Measurements from ENCODE around the gene AHR. TPM values are rescaled to one million over a fixed set of nuclear protein-coding genes. Genes with fewer than 3 reads are reported as not detected.

Gene AHR
- total RNA-seq, 1 experiment from 2014 or later = 99.1 TPM

- Mint-ChIP-seq H3K27me3 (ENCODE audit: insufficient read depth, unreplicated experiment) (no peaks in the 10 kb centered on the region), H3K36me3 (ENCODE audit: insufficient read depth, unreplicated experiment) (peaks cover 54% of the 10 kb centered on the region), H3K9me3 (ENCODE audit: unreplicated experiment) (no peaks in the 10 kb centered on the region), H3K4me3 (ENCODE audit: unreplicated experiment) (no peak overlapping the region), H3K4me1 (ENCODE audit: insufficient read depth, unreplicated experiment) (peaks cover 26% of the 10 kb centered on the region), H3K27ac (ENCODE audit: low read depth, unreplicated experiment) (no peak overlapping the region)
- intact Hi-C loops (cut with micrococcal nuclease) = no loop called here
- ChIA-PET POLR2A (interaction anchor here (0.7 to 1.9 kb wide), 3 partner anchors 12 to 241 kb away, joined by 3 to 5 read pairs (median 3); no protein-coding TSS in a partner anchor), CTCF (no interaction called here)
- no peak for DNase-seq (ENCODE audit: unreplicated experiment)
- TF ChIP-seq CTCF (IDR thresholded peaks at IDR 0.05; ENCODE audit: unreplicated experiment) = no peak
- BruUV-seq (replicated peaks) = no TSS peak
Measured at GRCh38 chr7:17320102-17320497, 21.6 kb downstream of the AHR start.

DNA sequence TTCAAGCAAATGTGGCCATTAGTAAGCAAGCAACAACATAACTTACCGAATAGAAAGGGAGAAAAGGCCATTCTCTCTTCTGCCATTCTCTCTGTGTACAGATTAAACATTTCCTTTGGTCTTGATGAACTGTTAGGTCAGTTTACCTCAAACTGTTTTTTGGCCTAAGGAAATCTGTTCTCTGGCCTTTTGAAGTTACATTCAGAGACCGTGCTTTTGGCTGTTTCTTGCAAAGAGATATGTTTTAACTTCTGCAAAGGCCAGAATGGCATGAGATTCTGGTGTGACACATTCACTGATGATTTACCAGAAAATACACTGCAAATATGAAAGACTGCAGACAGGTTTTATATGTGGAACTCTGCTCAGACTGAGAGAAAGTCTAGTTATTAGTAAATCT, 22.2 kb downstream of the AHR start:
- H3K4me3 Mint-ChIP-seq (ENCODE audit: unreplicated experiment) = no peak overlapping the region
- H3K27ac Mint-ChIP-seq (ENCODE audit: low read depth, unreplicated experiment) = no peak overlapping the region
- no peaks in the 10 kb centered on the region for H3K27me3 Mint-ChIP-seq (ENCODE audit: insufficient read depth, unreplicated experiment)
- intact Hi-C loops (cut with micrococcal nuclease) = no loop called here
- DNase-seq (ENCODE audit: unreplicated experiment) = no peak
- no peak for TF ChIP-seq CTCF (IDR thresholded peaks at IDR 0.05; ENCODE audit: unreplicated experiment)
- H3K4me1 Mint-ChIP-seq (ENCODE audit: insufficient read depth, unreplicated experiment) = peaks cover 29% of the 10 kb centered on the region
- POLR2A ChIA-PET = interaction anchor here (0.8 to 1.0 kb wide), 3 partner anchors 10 to 240 kb away, joined by 3 to 6 read pairs (median 3); no protein-coding TSS in a partner anchor
- CTCF ChIA-PET = no interaction called here
- H3K36me3 Mint-ChIP-seq (ENCODE audit: insufficient read depth, unreplicated experiment) = peaks cover 50% of the 10 kb centered on the region
- H3K9me3 Mint-ChIP-seq (ENCODE audit: unreplicated experiment) = no peaks in the 10 kb centered on the region
- BruUV-seq (replicated peaks) = no TSS peak

GRCh38 chr7:17325364-17325763, 26.9 kb downstream of the AHR start:
- ChIA-PET POLR2A (interaction anchor here (0.6 to 0.7 kb wide), 2 partner anchors 348 to 366 kb away, joined by 3 read pairs; no protein-coding TSS in a partner anchor), CTCF (no interaction called here)
- peaks cover 46% of the 10 kb centered on the region for H3K36me3 Mint-ChIP-seq (ENCODE audit: insufficient read depth, unreplicated experiment)
- intact Hi-C loops (cut with micrococcal nuclease) = no loop called here
- BruUV-seq (replicated peaks) = TSS peak; percentile 1
- no peak for DNase-seq (ENCODE audit: unreplicated experiment)
- TF ChIP-seq CTCF (IDR thresholded peaks at IDR 0.05; ENCODE audit: unreplicated experiment) = no peak
- no peaks in the 10 kb centered on the region for H3K9me3 Mint-ChIP-seq (ENCODE audit: unreplicated experiment)
- H3K27ac Mint-ChIP-seq (ENCODE audit: low read depth, unreplicated experiment) = peak overlapping the region; percentile 80
- H3K4me3 Mint-ChIP-seq (ENCODE audit: unreplicated experiment) = no peak overlapping the region
- H3K27me3 Mint-ChIP-seq (ENCODE audit: insufficient read depth, unreplicated experiment) = no peaks in the 10 kb centered on the region
- peaks cover 15% of the 10 kb centered on the region for H3K4me1 Mint-ChIP-seq (ENCODE audit: insufficient read depth, unreplicated experiment)

- H3K4me3 Mint-ChIP-seq (ENCODE audit: unreplicated experiment) = no peak overlapping the region
- CTCF ChIA-PET = interaction anchor here (0.7 kb wide), 1 partner anchor 12 kb away, joined by 3 read pairs; no protein-coding TSS in a partner anchor
- H3K27ac Mint-ChIP-seq (ENCODE audit: low read depth, unreplicated experiment) = no peak overlapping the region
- BruUV-seq (replicated peaks) = no TSS peak
- H3K27me3 Mint-ChIP-seq (ENCODE audit: insufficient read depth, unreplicated experiment) = no peaks in the 10 kb centered on the region
- peaks cover 57% of the 10 kb centered on the region for H3K36me3 Mint-ChIP-seq (ENCODE audit: insufficient read depth, unreplicated experiment)
- H3K9me3 Mint-ChIP-seq (ENCODE audit: unreplicated experiment) = no peaks in the 10 kb centered on the region
- TF ChIP-seq CTCF (IDR thresholded peaks at IDR 0.05; ENCODE audit: unreplicated experiment) = no peak
- POLR2A ChIA-PET = interaction anchor here (0.6 to 0.8 kb wide), 2 partner anchors 229 to 312 kb away, joined by 3 read pairs; no protein-coding TSS in a partner anchor
- H3K4me1 Mint-ChIP-seq (ENCODE audit: insufficient read depth, unreplicated experiment) = peaks cover 15% of the 10 kb centered on the region
- intact Hi-C loops (cut with micrococcal nuclease) = no loop called here
- DNase-seq (ENCODE audit: unreplicated experiment) = no peak
Measured at GRCh38 chr7:17326378-17326777, 27.9 kb downstream of the AHR start.
